Thoracic aorta (tissue), 2 donors: ENCODE measurements around the gene KLK11. TPM values are rescaled to one million over a fixed set of nuclear protein-coding genes. Genes with fewer than 3 reads are reported as not detected.

Source experiments
- ATAC-seq: fragments of 150-250 bp; one replicate; pipeline ENCODE4 v1.8.0; 2017; ENCODE audit warnings: low read depth; ENCODE audit not compliant: insufficient number of reproducible peaks, low FRiP score
- DNase-seq: peaks from one replicate; pipeline ENCODE4 v3.0.0-alpha.2; 2020; ENCODE audit warnings: low spot score
- H3K27ac ChIP-seq, 2 donors: fragments of 200-600 bp; sonication (generic); 1 replicate in 1 of 2; 2 replicates in 1 of 2; pipeline ENCODE4 v1.5.1; 2016; ENCODE audit warnings: mild to moderate bottlenecking in 2 of 2, moderate library complexity in 2 of 2
- H3K27me3 ChIP-seq: fragments of 200-600 bp; sonication (generic); replicated peaks from 2 replicates; pipeline ENCODE4 v1.6.0; 2016; ENCODE audit warnings: mild to moderate bottlenecking; ENCODE audit not compliant: insufficient read depth
- H3K36me3 ChIP-seq: fragments of 200-600 bp; sonication (generic); one replicate; pipeline ENCODE4 v1.5.1; 2016
- H3K4me1 ChIP-seq, 2 donors: fragments of 200-600 bp; sonication (generic); 1 replicate in 1 of 2; 2 replicates in 1 of 2; pipeline versions ENCODE4 v1.5.1 to v1.6.0; 2016; ENCODE audit warnings: low read depth in 2 of 2, mild to moderate bottlenecking in 1 of 2; ENCODE audit not compliant: control insufficient read depth in 1 of 2
- H3K4me3 ChIP-seq: fragments of 200-600 bp; sonication (generic); 2 replicates; pipeline ENCODE4 v1.5.1; 2016; ENCODE audit warnings: mild to moderate bottlenecking
- H3K9me3 ChIP-seq: fragments of 200-600 bp; sonication (generic); 2 replicates; pipeline ENCODE4 v1.5.1; 2016
- CTCF ChIP-seq: fragments of 200-600 bp; sonication (generic); IDR thresholded peaks from one replicate; pipeline ENCODE4 v1.5.1; 2019; ENCODE audit warnings: antibody characterized with exemption
- total RNA-seq, 2 donors: library from RNA; depleted of rRNA; stranded (reverse); fragments of >200 nt; gene quantifications; one replicate each; pipeline versions ENCODE4 v1.1.0 to v1.2.3, GENCODE V29; 2016

KLK11 gene
- total RNA-seq, 2 donors from 2014 or later, result 0.85 TPM; not detected in 1

- no peaks in the 10 kb centered on the region for H3K27me3 ChIP-seq
- no peak for TF ChIP-seq CTCF
Observed at GRCh38 chr19:51012661-51013190, 13.7 kb downstream of the KLK11 start.

GRCh38 chr19:51010066-51010795 lies 16.2 kb downstream of the KLK11 start:
- Histone ChIP-seq H3K9me3 (no peaks in the 10 kb centered on the region), H3K27ac (no peak overlapping the region), H3K27me3 (no peaks in the 10 kb centered on the region), H3K36me3 (no peaks in the 10 kb centered on the region), H3K4me3 (no peak overlapping the region), H3K4me1 (no peaks in the 10 kb centered on the region)
- no peak for DNase-seq
- no peak for TF ChIP-seq CTCF
- ATAC-seq, result no peak

More at GRCh38 chr19:51012661-51013190, 13.7 kb downstream of the KLK11 start:
- DNase-seq, result no peak
- peaks cover 0 to 5% of the 10 kb centered on the region in 2 donors for H3K4me1 ChIP-seq
- no peaks in the 10 kb centered on the region for H3K36me3 ChIP-seq
- H3K4me3 ChIP-seq, result no peak overlapping the region
- ATAC-seq, result no peak
- no peaks in the 10 kb centered on the region for H3K9me3 ChIP-seq
- H3K27ac ChIP-seq, result no peak overlapping the region

GRCh38 chr19:51009061-51009891 lies 17.1 kb downstream of the KLK11 start:
- no peak for ATAC-seq

GRCh38 chr19:51007488-51007887 lies 18.9 kb downstream of the KLK11 start:
- TF ChIP-seq CTCF, result no peak
- Histone ChIP-seq H3K27me3 (no peaks in the 10 kb centered on the region), H3K36me3 (no peaks in the 10 kb centered on the region), H3K4me3 (no peak overlapping the region), H3K27ac (no peak overlapping the region), H3K9me3 (no peaks in the 10 kb centered on the region), H3K4me1 (no peaks in the 10 kb centered on the region)
- DNase-seq, result no peak
- ATAC-seq, result no peak

More at GRCh38 chr19:51009061-51009891, 17.1 kb downstream of the KLK11 start:
- Histone ChIP-seq H3K27ac (no peak overlapping the region), H3K36me3 (no peaks in the 10 kb centered on the region), H3K4me3 (no peak overlapping the region), H3K4me1 (no peaks in the 10 kb centered on the region), H3K9me3 (no peaks in the 10 kb centered on the region), H3K27me3 (no peaks in the 10 kb centered on the region)
- TF ChIP-seq CTCF, result no peak
- no peak for DNase-seq

GRCh38 chr19:51006406-51006805 lies 20.0 kb downstream of the KLK11 start:
- H3K27me3 ChIP-seq, result no peaks in the 10 kb centered on the region

More at GRCh38 chr19:51006406-51006805, 20.0 kb downstream of the KLK11 start:
- TF ChIP-seq CTCF, result no peak
- Histone ChIP-seq H3K27ac (no peak overlapping the region), H3K9me3 (no peaks in the 10 kb centered on the region), H3K4me3 (no peak overlapping the region), H3K4me1 (no peaks in the 10 kb centered on the region), H3K36me3 (no peaks in the 10 kb centered on the region)
- DNase-seq, result no peak
- no peak for ATAC-seq
